Head of caudate nucleus (tissue), 42 donors: Measurements from ENCODE around the gene AGER.
"Not testable (repeated sequence)": the region's sequence is repeated elsewhere in the genome, so short reads cannot be mapped to it uniquely, and the experiment has no call there.

Experiments used
- DNase-seq, 42 donors: peaks; one replicate each; pipeline versions ENCODE4 v3.0.0 to v3.0.0-alpha.2; 2020 to 2021; ENCODE audit warnings: mixed read lengths in 7 of 42
- intact Hi-C: fragments of 100-400 bp; cut with DNase I; formaldehyde crosslinking; loops from one replicate; pipeline ENCODE4 v1.15.0; 2022

Gene AGER

GRCh38 chr6:32189069-32189741 is 5.2 kb upstream of the AGER start:
- intact Hi-C loops = no loop called here
- no peak for DNase-seq

- DNase-seq = peak in 1 of 42 donors; percentile 29
- intact Hi-C loops = no loop called here
Observed at GRCh38 chr6:32188381-32189068, 4.5 kb upstream of the AGER start.

- DNase-seq, intact Hi-C loops: not testable (repeated sequence)
Observed at GRCh38 chr6:32187725-32188380, 3.8 kb upstream of the AGER start.

GRCh38 chr6:32187009-32187709 is 3.1 kb upstream of the AGER start:
- peak in 1 of 42 donors; percentile 1 for DNase-seq
- intact Hi-C loops = no loop called here

GRCh38 chr6:32186151-32186840 is 2.2 kb upstream of the AGER start:
- intact Hi-C loops = not testable (repeated sequence)
- DNase-seq = peak in 1 of 42 donors; percentile 2

GRCh38 chr6:32185681-32186131 is 1.7 kb upstream of the AGER start:
- intact Hi-C loops = not testable (repeated sequence)
- peak in 6 of 42 donors; percentile 32 to 61 (median 36) for DNase-seq

GRCh38 chr6:32183483-32184083 is 470 bp downstream of the AGER start:
- intact Hi-C loops = no loop called here
- peak in 2 of 42 donors; percentile 3 for DNase-seq

GRCh38 chr6:32183030-32183429 is 1.0 kb downstream of the AGER start:
- intact Hi-C loops = no loop called here
- peak in 1 of 42 donors; percentile 24 for DNase-seq

GRCh38 chr6:32182555-32182981 is 1.5 kb downstream of the AGER start:
- peak in 1 of 42 donors; percentile 3 for DNase-seq
- intact Hi-C loops = no loop called here

GRCh38 chr6:32181915-32182529 is 2.0 kb downstream of the AGER start:
- DNase-seq = peak in 2 of 42 donors; percentile 1 to 8
- intact Hi-C loops = no loop called here

GRCh38 chr6:32181148-32181702 is 2.8 kb downstream of the AGER start:
- intact Hi-C loops = no loop called here
- DNase-seq = no peak

- intact Hi-C loops = no loop called here
- no peak for DNase-seq
Observed at GRCh38 chr6:32179766-32180405, 4.2 kb downstream of the AGER start.

- DNase-seq = no peak
- intact Hi-C loops = no loop called here
Observed at GRCh38 chr6:32178547-32179440, 5.3 kb downstream of the AGER start.

GRCh38 chr6:32177788-32178546 is 6.1 kb downstream of the AGER start, which contains the start of gene RNF5:
TSS of gene RNF5 (plus strand) at chr6:32178405. CDS start at chr6:32178512, 107 bp downstream.
- intact Hi-C loops = no loop called here
- peak; percentile 88 to 100 (median 96) for DNase-seq

- intact Hi-C loops = no loop called here
- DNase-seq = peak in 10 of 42 donors; percentile 38 to 65 (median 49)
Observed at GRCh38 chr6:32177183-32177787, 6.8 kb downstream of the AGER start.
